Uterus (tissue), 2 donors: ENCODE data around the gene ARHGAP45.

Source experiments
- CTCF ChIP-seq, 4 experiments: fragments of 200-600 bp in 2 of 4; fragments of 450-650 bp in 2 of 4; sonication (generic) in 2 of 4; IDR thresholded peaks; one replicate each; pipeline ENCODE4 v1.5.1; 2016 to 2019; ENCODE audit warnings: antibody characterized with exemption in 4 of 4, mild to moderate bottlenecking in 2 of 4, moderate library complexity in 1 of 4
- POLR2A ChIP-seq, 2 donors: fragments of 450-650 bp; IDR thresholded peaks; one replicate each; pipeline ENCODE4 v1.6.1; 2016; ENCODE audit warnings: antibody characterized with exemption in 2 of 2, mild to moderate bottlenecking in 1 of 2, moderate library complexity in 1 of 2

GRCh38 chr19:1055886-1056620, 10.9 kb upstream of the ARHGAP45 start:
- TF ChIP-seq CTCF (IDR thresholded peaks at IDR 0.05), result no peak
- no peak for TF ChIP-seq POLR2A (IDR thresholded peaks at IDR 0.05)
